ENCODE data around the gene WWC1. TPM values are rescaled to one million over a fixed set of nuclear protein-coding genes. Genes with fewer than 3 reads are reported as not detected.

Gene WWC1
- total and polyA plus RNA-seq, 4 donors: 48.4 to 77.0 (median 56.2) TPM

DNA sequence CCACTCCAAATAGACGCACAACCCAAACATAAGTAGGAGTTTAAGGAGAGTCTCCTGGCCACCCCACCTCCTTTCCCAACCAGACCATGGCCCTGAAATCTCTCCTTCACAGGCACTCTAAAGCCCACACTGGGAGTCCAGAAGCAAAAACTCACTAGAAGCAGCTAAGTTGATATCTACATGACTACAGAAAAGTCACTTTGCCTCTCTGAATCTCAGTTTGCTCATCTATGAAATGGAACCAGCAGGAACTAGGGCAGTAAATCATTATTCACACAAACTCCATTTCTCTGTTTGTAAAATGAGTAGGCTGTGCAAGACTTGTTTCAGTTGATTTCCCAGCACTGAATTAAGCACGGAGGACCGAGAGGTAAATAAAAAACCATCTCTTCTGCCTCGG lies 4.1 kb upstream of the WWC1 start:
- DNase-seq: no peak
- Histone ChIP-seq H3K9me3 (ENCODE audit: control insufficient read depth in 4 of 4, insufficient read depth in 3 of 4, low read length in 3 of 4) (peaks cover 0 to 6% (median 3%) of the 10 kb centered on the region in 4 donors), H3K4me1 (ENCODE audit: control insufficient read depth in 5 of 5, insufficient read depth in 5 of 5, low read length in 5 of 5) (peaks cover 0 to 5% (median 2%) of the 10 kb centered on the region in 5 donors), H3K27ac (ENCODE audit: low read depth in 1 of 2, low read length in 1 of 2) (no peak overlapping the region), H3K9ac (ENCODE audit: insufficient read depth in 1 of 2, low read length in 2 of 2) (no peak overlapping the region), H3K4me3 (no peak overlapping the region), H3K36me3 (ENCODE audit: control insufficient read depth in 4 of 4, insufficient read depth in 4 of 4, low read length in 4 of 4) (no peaks in the 10 kb centered on the region), H3K27me3 (ENCODE audit: control insufficient read depth in 3 of 3, insufficient read depth in 3 of 3, low read length in 2 of 3) (no peaks in the 10 kb centered on the region)
- TF ChIP-seq, protein P1, sequence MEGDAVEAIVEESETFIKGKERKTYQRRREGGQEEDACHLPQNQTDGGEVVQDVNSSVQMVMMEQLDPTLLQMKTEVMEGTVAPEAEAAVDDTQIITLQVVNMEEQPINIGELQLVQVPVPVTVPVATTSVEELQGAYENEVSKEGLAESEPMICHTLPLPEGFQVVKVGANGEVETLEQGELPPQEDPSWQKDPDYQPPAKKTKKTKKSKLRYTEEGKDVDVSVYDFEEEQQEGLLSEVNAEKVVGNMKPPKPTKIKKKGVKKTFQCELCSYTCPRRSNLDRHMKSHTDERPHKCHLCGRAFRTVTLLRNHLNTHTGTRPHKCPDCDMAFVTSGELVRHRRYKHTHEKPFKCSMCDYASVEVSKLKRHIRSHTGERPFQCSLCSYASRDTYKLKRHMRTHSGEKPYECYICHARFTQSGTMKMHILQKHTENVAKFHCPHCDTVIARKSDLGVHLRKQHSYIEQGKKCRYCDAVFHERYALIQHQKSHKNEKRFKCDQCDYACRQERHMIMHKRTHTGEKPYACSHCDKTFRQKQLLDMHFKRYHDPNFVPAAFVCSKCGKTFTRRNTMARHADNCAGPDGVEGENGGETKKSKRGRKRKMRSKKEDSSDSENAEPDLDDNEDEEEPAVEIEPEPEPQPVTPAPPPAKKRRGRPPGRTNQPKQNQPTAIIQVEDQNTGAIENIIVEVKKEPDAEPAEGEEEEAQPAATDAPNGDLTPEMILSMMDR (IDR thresholded peaks at IDR 0.05; ENCODE audit: control extremely low read depth, extremely low read depth): no peak
- no peak for ATAC-seq (ENCODE audit: insufficient read depth, low FRiP score)
- 93 to 97% methylated on average over 4 of the region's 4 CpGs for WGBS, 2 donors

DNA sequence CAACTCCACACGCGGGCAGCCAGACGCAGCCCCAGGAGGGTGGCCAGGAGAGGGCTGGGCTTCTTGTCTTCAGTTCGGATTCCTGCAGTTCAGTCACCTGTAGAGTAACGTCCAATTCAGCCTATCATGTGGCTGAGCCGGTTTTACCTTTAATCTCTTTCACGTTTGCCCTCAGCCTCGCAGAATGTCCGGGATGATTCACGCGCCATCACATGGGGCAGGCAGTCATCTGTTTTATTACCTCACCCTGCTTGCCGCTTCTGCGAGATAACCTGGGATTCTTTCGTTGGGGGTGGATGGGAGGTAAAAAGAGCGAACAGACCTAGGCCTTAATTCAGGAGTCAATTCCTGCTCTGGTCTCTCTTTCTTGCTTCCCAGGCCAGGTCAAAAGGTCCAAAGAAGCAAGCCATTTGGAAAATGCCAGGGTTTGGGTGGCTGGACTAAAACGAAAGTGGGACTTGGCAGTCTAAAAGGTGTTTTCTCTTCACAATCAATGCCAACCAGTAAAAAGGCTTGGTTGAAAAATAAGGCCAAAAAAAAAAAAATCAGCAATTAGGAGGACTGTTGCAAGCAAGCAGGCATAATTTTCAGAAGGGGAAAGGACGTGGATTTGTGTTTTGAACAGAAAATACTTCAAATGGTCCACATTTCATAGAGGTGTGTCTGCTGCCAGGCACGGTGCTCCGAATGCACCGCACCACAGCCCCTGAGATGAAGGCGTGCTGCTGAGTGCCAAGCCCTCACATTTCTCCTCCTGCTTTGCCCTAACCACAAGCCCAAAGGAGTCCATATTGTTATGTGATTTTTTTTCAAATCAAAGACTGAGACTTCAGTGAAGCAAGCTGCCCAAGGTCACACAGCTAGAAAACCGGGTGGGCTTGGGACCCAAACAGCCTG lies 2.8 kb upstream of the WWC1 start:
- WGBS, 2 donors: 57 to 75% methylated on average over 22 of the region's 22 CpGs
- H3K4me1 ChIP-seq (ENCODE audit: control insufficient read depth in 5 of 5, insufficient read depth in 5 of 5, low read length in 5 of 5): peaks cover 0 to 5% (median 2%) of the 10 kb centered on the region in 5 donors
- H3K36me3 ChIP-seq (ENCODE audit: control insufficient read depth in 4 of 4, insufficient read depth in 4 of 4, low read length in 4 of 4): no peaks in the 10 kb centered on the region
- ATAC-seq (ENCODE audit: insufficient read depth, low FRiP score) (peak; percentile 41), DNase-seq (no peak)
- TF ChIP-seq, protein P1 (IDR thresholded peaks at IDR 0.05; ENCODE audit: control extremely low read depth, extremely low read depth): no peak
- H3K9ac ChIP-seq (ENCODE audit: insufficient read depth in 1 of 2, low read length in 2 of 2): no peak overlapping the region
- H3K27ac ChIP-seq (ENCODE audit: low read depth in 1 of 2, low read length in 1 of 2): peak overlapping the region in 1 of 2 donors; percentile 44
- peaks cover 0 to 6% (median 3%) of the 10 kb centered on the region in 4 donors for H3K9me3 ChIP-seq (ENCODE audit: control insufficient read depth in 4 of 4, insufficient read depth in 3 of 4, low read length in 3 of 4)
- peaks cover 0 to 9% (median 0%) of the 10 kb centered on the region in 3 donors for H3K27me3 ChIP-seq (ENCODE audit: control insufficient read depth in 3 of 3, insufficient read depth in 3 of 3, low read length in 2 of 3)
- H3K4me3 ChIP-seq: no peak overlapping the region

DNA sequence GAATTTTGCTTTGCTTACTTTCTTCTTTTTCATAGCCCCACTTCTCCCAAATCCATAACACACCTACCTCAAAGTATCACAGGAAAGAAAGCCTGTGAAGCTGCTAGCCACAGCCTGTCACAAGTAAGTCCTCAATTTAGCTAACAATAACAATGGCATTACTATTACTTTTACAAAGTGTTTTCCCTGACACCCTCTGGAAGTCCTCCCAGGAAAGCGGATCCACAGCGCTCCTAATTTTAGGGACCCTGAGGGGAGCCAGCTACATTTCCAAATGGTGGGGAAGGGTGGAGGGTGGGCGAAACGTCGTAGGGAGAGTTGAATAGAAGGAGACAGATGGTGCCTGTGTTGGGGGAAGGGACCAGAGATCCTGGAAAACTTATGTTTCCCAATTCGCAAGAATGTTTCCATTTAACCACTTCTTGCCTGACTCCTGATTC lies 523 bp upstream of the WWC1 start:
- Histone ChIP-seq H3K9me3 (ENCODE audit: control insufficient read depth in 4 of 4, insufficient read depth in 3 of 4, low read length in 3 of 4) (peaks cover 0 to 1% (median 0%) of the 10 kb centered on the region in 4 donors), H3K4me3 (no peak overlapping the region), H3K36me3 (ENCODE audit: control insufficient read depth in 4 of 4, insufficient read depth in 4 of 4, low read length in 4 of 4) (no peaks in the 10 kb centered on the region), H3K9ac (ENCODE audit: insufficient read depth in 1 of 2, low read length in 2 of 2) (no peak overlapping the region), H3K27me3 (ENCODE audit: control insufficient read depth in 3 of 3, insufficient read depth in 3 of 3, low read length in 2 of 3) (peaks cover 0 to 9% (median 0%) of the 10 kb centered on the region in 3 donors), H3K4me1 (ENCODE audit: control insufficient read depth in 5 of 5, insufficient read depth in 5 of 5, low read length in 5 of 5) (peaks cover 0 to 13% (median 7%) of the 10 kb centered on the region in 5 donors), H3K27ac (ENCODE audit: low read depth in 1 of 2, low read length in 1 of 2) (peak overlapping the region in 1 of 2 donors; percentile 55)
- WGBS, 2 donors: 16 to 22% methylated on average over 6 of the region's 6 CpGs
- TF ChIP-seq, protein P1 (IDR thresholded peaks at IDR 0.05; ENCODE audit: control extremely low read depth, extremely low read depth): no peak
- peak in 1 of 3 donors; percentile 68 for DNase-seq
- no peak for ATAC-seq (ENCODE audit: insufficient read depth, low FRiP score)
